Activated CD8-positive, alpha-beta memory T cell treated with anti-CD3 and anti-CD28 coated beads for 48 hours (primary cell): ENCODE measurements around the gene RASAL1.

Experiments used
- DNase-seq, 3 experiments: peaks; one replicate each; pipeline ENCODE4 v3.0.0-alpha.2; 2020; ENCODE audit warnings: low read depth in 2 of 3, low spot score in 2 of 3

The RASAL1 gene, protein sequence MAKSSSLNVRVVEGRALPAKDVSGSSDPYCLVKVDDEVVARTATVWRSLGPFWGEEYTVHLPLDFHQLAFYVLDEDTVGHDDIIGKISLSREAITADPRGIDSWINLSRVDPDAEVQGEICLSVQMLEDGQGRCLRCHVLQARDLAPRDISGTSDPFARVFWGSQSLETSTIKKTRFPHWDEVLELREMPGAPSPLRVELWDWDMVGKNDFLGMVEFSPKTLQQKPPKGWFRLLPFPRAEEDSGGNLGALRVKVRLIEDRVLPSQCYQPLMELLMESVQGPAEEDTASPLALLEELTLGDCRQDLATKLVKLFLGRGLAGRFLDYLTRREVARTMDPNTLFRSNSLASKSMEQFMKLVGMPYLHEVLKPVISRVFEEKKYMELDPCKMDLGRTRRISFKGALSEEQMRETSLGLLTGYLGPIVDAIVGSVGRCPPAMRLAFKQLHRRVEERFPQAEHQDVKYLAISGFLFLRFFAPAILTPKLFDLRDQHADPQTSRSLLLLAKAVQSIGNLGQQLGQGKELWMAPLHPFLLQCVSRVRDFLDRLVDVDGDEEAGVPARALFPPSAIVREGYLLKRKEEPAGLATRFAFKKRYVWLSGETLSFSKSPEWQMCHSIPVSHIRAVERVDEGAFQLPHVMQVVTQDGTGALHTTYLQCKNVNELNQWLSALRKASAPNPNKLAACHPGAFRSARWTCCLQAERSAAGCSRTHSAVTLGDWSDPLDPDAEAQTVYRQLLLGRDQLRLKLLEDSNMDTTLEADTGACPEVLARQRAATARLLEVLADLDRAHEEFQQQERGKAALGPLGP

GRCh38 chr12:113135178-113136127 is at the start of gene RASAL1:
Gene RASAL1, minus strand, starts transcription at chr12:113135761. Its CDS starts 299 bp downstream, at chr12:113135462.
- peak; percentile 62 to 74 (median 68) for DNase-seq

DNA sequence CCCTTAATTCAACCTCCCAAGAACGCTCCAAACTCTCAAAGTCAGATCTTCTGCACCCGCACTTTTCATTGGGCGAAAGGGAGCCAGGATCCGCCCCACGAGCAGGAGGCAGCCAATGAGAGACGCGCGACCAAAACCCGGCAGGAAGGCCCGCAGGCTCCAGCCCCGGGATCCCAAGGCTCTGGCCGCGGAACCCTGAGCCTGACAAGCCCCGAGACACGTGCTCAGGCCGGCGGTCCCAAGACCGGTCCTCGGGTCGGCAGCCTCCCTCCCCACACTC is 49.3 kb upstream of the RASAL1 start:
- DNase-seq = peak; percentile 71 to 73 (median 72)

DNA sequence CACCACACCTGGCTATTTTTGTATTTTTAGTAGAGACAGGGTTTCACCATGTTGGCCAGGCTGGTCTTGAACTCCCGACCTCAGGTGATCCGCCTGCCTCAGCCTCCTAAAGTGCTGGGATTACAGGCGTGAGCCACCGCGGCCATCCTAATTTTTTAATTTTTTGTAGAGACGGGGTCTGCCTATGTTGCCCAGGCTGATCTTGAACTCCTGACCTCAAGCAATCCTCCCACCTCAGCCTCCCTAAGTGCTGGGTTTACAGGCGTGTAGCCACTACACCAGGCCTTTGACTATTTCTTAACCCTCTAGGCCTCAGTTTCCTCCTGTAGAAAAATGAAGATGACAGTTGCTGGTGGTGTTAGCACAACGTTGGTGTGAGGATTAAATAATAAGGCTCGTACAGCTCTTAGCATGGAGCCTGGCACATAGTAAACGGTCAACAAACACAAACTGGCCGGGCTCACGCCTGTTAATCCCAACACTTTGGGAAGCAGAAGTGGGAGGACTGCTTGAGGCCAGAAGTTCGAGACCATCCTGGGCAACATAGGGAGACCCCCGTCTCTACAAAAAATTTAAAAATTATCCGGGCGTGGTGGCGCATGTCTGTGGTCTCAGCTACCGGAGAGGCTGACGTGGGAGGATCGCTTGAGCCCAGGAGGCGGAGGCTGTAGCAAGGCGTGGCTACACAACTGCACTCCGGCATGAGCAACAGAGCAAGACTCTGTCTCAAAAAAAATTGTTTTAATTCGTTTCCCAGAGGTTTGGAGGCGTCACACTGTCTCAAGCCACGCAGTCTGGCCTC is 48.7 kb upstream of the RASAL1 start:
- no peak for DNase-seq

- no peak for DNase-seq
These were observed 47.5 kb upstream of the RASAL1 start for GRCh38 chr12:113183030-113183589.

- no peak for DNase-seq
These were observed 46.4 kb upstream of the RASAL1 start for GRCh38 chr12:113181975-113182374.

DNA sequence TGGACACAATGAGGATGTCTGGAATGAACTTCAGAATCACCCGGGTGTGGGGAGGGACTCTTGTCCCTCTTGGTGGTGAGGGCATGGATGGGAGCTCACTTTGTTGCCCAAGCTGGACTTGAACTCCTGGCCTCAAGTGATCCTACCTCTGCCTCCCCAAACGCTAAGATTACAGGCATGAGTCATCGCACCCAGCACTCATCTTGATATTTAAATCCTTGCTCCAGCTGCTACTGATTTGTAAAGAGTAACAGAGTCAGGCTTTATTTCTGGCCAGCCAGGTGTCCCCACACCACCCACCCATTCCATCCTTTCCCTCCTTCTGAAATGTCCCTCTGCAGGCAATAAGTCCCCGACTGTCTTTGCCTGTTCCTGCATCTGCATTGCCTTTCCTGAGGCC is 44.8 kb upstream of the RASAL1 start:
- no peak for DNase-seq

DNA sequence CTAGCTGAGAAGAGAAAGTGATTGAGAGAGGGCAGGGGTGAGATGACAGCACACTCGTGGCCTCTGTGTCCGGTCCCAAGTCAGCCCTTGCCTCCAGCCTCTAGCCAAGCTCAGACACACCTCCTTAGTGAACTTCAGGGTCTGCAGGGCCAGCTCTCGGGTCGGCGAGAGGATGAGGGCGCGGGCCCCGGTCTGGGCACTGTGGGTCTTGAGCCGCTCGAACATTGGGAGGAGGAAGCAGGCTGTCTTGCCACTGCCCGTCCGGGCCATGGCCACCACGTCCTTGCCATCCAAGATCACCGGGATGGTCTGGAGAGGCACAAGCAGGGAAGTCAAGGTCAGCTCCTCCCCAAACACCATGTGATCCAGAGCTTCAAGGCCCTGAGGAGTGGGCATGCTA is 43.5 kb upstream of the RASAL1 start:
- no peak for DNase-seq

DNA sequence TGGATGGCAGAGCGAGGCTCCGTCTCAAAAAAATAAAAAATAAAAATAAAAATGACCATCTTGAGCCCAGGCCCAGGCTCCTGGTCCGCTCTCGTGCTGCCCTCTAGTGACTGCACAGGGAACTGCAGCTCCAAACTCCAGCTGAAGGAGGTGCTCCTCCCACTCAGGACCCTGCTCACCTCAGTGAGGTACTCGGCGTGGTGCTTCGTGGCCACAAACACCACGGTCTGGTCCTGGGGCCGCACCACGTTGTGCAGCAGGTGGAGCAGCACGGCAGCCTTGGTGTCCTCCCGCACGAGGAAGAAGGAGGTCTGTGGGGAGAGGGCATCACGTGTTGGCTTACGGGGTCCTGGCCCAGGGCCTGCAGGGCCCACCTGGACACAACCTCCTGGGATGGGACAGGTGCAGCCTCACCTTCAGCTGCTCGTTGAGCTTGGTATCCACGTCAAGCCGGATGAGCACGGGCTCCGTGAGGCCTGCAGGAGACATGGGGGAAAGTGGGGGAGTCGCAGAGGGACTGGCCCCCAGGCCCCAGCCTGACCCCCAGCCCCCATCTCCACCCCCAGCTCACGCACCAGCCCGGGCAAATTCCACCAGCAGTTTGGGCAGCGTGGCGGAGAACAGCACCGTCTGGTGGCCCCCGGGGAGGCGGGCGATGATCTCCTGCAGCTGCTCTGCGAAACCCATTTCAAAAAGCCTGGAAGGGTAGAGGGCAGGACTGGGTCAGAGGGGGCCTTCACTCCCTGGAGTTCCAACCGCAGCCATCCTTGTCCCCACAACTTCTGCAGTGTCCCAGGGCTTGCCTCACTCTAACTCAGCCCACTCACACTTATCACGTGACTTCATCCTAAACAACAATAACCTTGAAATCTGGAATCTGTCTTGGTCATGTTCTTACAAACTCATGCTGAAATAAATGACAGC is 39.2 kb upstream of the RASAL1 start:
- DNase-seq = peak; percentile 40 to 82 (median 79)

- no peak for DNase-seq
These were observed 37.6 kb upstream of the RASAL1 start for GRCh38 chr12:113173081-113173698.

DNA sequence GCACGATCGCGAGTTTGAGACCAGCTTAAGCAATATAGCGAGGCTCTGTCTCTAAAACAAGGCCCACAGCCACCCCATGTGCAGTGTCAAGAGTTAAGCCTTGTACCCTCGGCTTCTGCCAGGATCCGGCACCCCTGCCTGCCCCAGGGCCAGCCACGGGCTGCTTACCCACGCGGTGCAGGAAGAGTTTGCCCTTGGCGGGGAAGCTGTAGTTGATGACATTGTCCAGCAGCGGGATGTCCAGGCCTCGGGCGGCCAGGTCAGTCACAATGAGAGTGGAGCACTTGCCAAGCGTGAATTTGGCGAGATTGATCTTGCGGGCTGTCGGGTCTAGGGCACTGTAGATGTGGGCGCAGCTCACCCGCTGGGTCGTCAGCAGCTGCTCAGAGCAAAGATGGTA is 36.6 kb upstream of the RASAL1 start:
- no peak for DNase-seq

DNA sequence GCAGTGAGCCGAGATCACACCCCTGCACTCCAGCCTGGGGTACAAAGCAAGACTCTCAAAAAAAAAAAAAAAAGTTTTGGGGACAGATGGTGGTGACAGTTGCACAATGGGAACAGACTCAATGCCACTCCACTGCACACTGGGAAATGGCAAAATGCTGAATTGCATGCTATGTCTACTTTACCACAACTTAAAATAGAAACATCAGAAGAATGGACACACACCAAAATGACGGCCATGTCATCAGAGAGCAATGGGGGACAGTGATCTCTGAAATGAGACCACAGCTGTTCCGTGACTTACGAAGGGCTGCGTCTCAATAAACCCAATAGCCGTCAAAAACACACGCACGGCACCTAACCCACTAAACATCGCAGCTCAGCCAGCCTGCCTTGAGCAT is 36.0 kb upstream of the RASAL1 start:
- no peak for DNase-seq

DNA sequence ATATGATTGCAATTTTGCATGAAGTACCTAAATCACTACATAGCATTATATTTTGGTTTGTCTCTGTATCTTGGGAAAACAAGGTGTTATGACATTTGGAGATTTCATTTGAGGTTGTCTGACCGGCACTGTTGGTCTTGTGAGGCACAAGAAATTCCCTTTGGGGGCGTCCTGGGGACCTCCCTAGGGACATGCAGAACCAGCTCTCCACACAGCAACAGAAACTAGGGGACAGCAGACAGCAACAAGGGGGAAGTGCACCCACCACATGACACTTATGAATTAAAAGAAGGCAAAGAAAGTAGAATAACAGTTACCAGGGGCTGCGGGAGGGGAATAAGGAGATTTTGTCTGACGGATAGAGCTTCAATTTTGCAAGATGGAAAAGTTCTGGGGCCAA is 35.4 kb upstream of the RASAL1 start:
- DNase-seq = no peak

- DNase-seq = no peak
These were observed 34.9 kb upstream of the RASAL1 start for GRCh38 chr12:113170457-113170856.

DNA sequence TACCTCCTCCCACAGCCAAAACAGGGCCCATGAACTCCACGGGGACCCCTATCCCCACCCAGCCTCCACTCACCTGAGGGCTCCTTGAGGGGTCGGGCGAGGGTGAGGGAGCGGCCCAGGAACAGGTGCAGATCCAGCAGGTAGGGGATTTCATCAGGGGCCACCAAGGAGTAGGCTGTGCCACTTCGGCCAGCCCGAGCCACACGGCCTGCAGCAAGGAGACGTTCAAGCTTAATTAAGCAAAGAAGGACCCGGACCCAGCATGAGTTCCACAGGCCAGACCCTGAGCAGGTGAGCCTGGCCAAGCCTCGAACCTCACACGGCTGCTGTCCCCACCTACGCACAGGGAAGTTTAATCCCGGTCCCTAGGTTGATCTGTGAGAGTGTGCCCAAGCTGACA is 34.1 kb upstream of the RASAL1 start:
- no peak for DNase-seq

DNA sequence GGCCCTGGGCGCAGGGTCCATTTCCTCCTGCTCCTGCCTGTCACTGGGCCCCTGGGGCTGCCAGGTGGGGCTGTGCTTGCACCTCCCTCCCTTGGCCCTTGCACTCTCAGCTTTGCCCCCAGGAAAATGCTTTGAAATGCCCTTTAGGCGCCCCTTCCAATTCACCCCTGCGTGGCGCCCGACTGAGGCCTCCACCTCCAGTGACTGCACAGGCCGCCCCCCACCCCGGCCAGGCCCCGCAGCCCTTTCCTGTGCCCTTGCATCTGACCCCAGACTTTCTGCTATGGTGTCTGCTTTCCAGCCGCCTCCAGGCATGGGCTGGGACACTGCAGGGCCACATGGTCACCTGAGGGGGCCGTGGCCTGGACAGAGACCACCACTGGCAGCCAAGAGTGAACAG is 32.3 kb upstream of the RASAL1 start:
- DNase-seq = no peak

DNA sequence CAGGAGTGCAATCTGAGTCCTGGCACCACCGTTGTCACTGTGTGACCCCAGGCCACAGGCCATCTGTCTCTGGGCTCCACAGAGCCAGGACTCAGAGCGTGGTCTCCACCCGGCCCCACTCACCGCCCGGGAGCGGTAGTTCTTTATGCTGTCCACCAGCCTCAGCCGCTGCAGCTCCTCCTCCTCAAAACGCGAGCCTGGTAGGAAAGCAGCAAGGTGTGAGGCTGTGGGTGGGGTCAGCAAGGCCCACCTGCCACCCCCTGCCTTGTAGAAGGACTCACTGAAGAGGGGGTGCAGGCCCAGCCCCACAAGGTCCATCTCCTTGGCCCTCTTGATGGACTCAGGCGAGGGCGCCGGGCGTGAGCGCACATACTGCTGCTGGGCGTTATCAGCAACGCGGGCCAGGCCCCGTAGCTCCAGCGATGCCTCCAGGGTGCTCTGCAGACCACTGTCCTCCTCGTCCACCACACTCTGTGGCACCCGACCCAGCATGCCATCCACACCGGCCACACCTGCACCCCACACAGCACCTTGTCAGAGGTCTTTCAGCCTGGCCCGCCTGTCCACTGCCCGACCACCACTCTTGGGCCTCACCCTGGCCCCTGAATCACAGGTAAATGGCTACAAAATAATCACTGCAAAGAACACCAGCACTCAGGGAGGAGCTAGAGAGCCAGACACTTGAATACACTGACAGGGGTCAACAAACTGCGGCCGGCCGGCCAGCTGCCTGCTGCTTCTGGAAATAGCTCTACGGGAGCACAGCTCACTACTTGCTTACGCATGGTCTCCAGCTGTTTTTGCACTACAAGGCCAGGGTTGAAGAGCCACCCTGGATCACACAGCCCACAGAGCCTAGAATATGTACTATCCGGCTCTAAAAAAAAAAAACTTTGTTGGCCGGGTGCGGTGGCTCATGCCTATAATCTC is 30.2 kb upstream of the RASAL1 start:
- no peak for DNase-seq

DNA sequence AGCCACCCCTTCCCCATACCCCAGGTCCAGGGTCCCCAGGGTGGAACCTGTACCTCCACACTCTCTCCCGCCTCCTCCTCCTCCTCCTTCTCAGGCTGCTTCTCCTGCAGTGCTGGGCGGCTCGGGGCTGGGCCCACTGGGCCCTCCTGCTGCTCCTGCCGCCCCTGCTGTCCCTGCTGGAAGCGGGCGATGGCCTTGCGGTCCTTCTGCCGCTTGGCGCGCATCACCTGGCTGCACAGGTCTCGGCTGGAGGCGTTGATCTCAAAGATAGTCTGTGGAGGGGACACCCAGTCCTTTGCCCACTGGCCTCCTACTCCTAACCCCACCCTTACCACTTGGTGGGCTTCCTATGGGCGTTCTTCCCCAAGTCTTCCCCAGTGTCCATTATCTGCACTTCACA is 28.5 kb upstream of the RASAL1 start:
- DNase-seq = no peak

GRCh38 chr12:113163030-113163360 is 27.4 kb upstream of the RASAL1 start:
- DNase-seq = no peak
